Large intestine (tissue), 3 donors: ENCODE data around the gene PYHIN1. TPM values are rescaled to one million over a fixed set of nuclear protein-coding genes. Genes with fewer than 3 reads are reported as not detected.
"Not testable (repeated sequence)": the region's sequence is repeated elsewhere in the genome, so short reads cannot be mapped to it uniquely, and the experiment has no call there.

Source experiments
- DNase-seq, 2 donors: peaks; one replicate each; pipeline versions ENCODE4 v3.0.0 to v3.0.0-alpha.2; 2013
- H3K27ac ChIP-seq: one replicate; pipeline ENCODE4 v1.5.1; 2013; ENCODE audit warnings: low read length
- H3K27me3 ChIP-seq: 2 replicates; pipeline ENCODE4 v1.6.1; 2013; ENCODE audit warnings: low read length; ENCODE audit not compliant: control insufficient read depth, insufficient read depth
- H3K36me3 ChIP-seq: 2 replicates; pipeline ENCODE4 v1.6.1; 2013; ENCODE audit warnings: low read length; ENCODE audit not compliant: control insufficient read depth, insufficient read depth
- H3K4me1 ChIP-seq: one replicate; pipeline ENCODE4 v1.6.1; 2013; ENCODE audit warnings: low read length; ENCODE audit not compliant: control insufficient read depth, insufficient read depth
- H3K4me3 ChIP-seq: one replicate; pipeline ENCODE4 v1.5.1; 2013; ENCODE audit warnings: low read length
- H3K9me3 ChIP-seq: one replicate; pipeline ENCODE4 v1.6.1; 2013; ENCODE audit warnings: mild to moderate bottlenecking, low read depth, low read length, moderate library complexity; ENCODE audit not compliant: control insufficient read depth
- WGBS: methylation state at CpG from one replicate; pipeline ENCODE4 v1.1.5; 2013; ENCODE audit warnings: low lambda C conversion rate; ENCODE audit not compliant: insufficient coverage; 5-methylcytosine and 5-hydroxymethylcytosine counted together
- polyA plus RNA-seq: library from polyadenylated mRNA; unstranded; fragments of 120-200 nt; gene quantifications from one replicate; pipeline ENCODE4 v1.2.1, GENCODE V29; 2013

The PYHIN1 gene
- polyA plus RNA-seq, 1 donor, result 1.5 TPM

GRCh38 chr1:158999316-159000069 lies 68.1 kb downstream of the PYHIN1 start:
- DNase-seq, result peak; percentile 78 to 79
- Histone ChIP-seq H3K4me3 (peak overlapping the region; percentile 64), H3K4me1 (no peaks in the 10 kb centered on the region), H3K9me3 (no peaks in the 10 kb centered on the region), H3K27me3 (no peaks in the 10 kb centered on the region), H3K36me3 (no peaks in the 10 kb centered on the region), H3K27ac (peak overlapping the region; percentile 73)
- 7% methylated on average over 7 of the region's 11 CpGs for WGBS

- no peaks in the 10 kb centered on the region for H3K36me3 ChIP-seq
- no CpG with 5 or more reads among the region's 6 CpGs for WGBS
- no peaks in the 10 kb centered on the region for H3K4me1 ChIP-seq
- DNase-seq, result no peak
- peak overlapping the region; percentile 73 for H3K27ac ChIP-seq
- peak overlapping the region; percentile 64 for H3K4me3 ChIP-seq
- no peaks in the 10 kb centered on the region for H3K9me3 ChIP-seq
- H3K27me3 ChIP-seq, result no peaks in the 10 kb centered on the region
Measured at GRCh38 chr1:159000070-159000409, 68.7 kb downstream of the PYHIN1 start.

- Histone ChIP-seq H3K9me3 (no peaks in the 10 kb centered on the region), H3K27me3 (no peaks in the 10 kb centered on the region), H3K27ac (peak overlapping the region; percentile 73), H3K36me3 (no peaks in the 10 kb centered on the region), H3K4me3 (peak overlapping the region; percentile 64), H3K4me1 (peaks cover 5% of the 10 kb centered on the region)
- WGBS, result no CpG with 5 or more reads among the region's 1 CpG
- peak; percentile 61 to 65 for DNase-seq
Measured at GRCh38 chr1:159000625-159001024, 69.3 kb downstream of the PYHIN1 start.

GRCh38 chr1:159005161-159005560 lies 73.8 kb downstream of the PYHIN1 start:
- H3K27me3 ChIP-seq, result no peaks in the 10 kb centered on the region
- H3K4me1 ChIP-seq, result peaks cover 16% of the 10 kb centered on the region
- H3K9me3 ChIP-seq, result no peaks in the 10 kb centered on the region
- no peak overlapping the region for H3K4me3 ChIP-seq
- peak overlapping the region; percentile 67 for H3K27ac ChIP-seq
- DNase-seq, result no peak
- no peaks in the 10 kb centered on the region for H3K36me3 ChIP-seq

GRCh38 chr1:159005676-159006075 lies 74.3 kb downstream of the PYHIN1 start:
- peak in 1 of 2 donors; percentile 63 for DNase-seq
- no peaks in the 10 kb centered on the region for H3K36me3 ChIP-seq

GRCh38 chr1:159006210-159006807 lies 75.0 kb downstream of the PYHIN1 start:
- not testable (repeated sequence) for H3K9me3 ChIP-seq, H3K27me3 ChIP-seq, H3K36me3 ChIP-seq
- WGBS, result 13% methylated on average over 1 of the region's 11 CpGs
- peak overlapping the region; percentile 67 for H3K27ac ChIP-seq
- peak in 1 of 2 donors; percentile 58 for DNase-seq
- peak overlapping the region; percentile 2 for H3K4me3 ChIP-seq
- H3K4me1 ChIP-seq, result peaks cover 16% of the 10 kb centered on the region

More at GRCh38 chr1:159005676-159006075, 74.3 kb downstream of the PYHIN1 start:
- Histone ChIP-seq H3K4me3 (peak overlapping the region; percentile 2), H3K9me3 (no peaks in the 10 kb centered on the region), H3K4me1 (peaks cover 16% of the 10 kb centered on the region), H3K27ac (peak overlapping the region; percentile 67), H3K27me3 (no peaks in the 10 kb centered on the region)
- no CpG with 5 or more reads among the region's 6 CpGs for WGBS

- H3K4me1 ChIP-seq, result peaks cover 16% of the 10 kb centered on the region
- no peaks in the 10 kb centered on the region for H3K9me3 ChIP-seq
- no peak for DNase-seq
- H3K36me3 ChIP-seq, result no peaks in the 10 kb centered on the region
- no peak overlapping the region for H3K27ac ChIP-seq
- no peaks in the 10 kb centered on the region for H3K27me3 ChIP-seq
- H3K4me3 ChIP-seq, result no peak overlapping the region
Measured at GRCh38 chr1:159007726-159008125, 76.4 kb downstream of the PYHIN1 start.

- H3K27ac ChIP-seq, result peak overlapping the region; percentile 96
- H3K36me3 ChIP-seq, result no peaks in the 10 kb centered on the region
- H3K4me1 ChIP-seq, result peaks cover 16% of the 10 kb centered on the region
- no peaks in the 10 kb centered on the region for H3K27me3 ChIP-seq
- no peak overlapping the region for H3K4me3 ChIP-seq
- no CpG with 5 or more reads among the region's 4 CpGs for WGBS
- H3K9me3 ChIP-seq, result no peaks in the 10 kb centered on the region
- DNase-seq, result peak in 1 of 2 donors; percentile 42
Measured at GRCh38 chr1:159008744-159009188, 77.4 kb downstream of the PYHIN1 start.

GRCh38 chr1:159009287-159009686 lies 77.9 kb downstream of the PYHIN1 start:
- Histone ChIP-seq H3K4me1 (peaks cover 16% of the 10 kb centered on the region), H3K4me3 (peak overlapping the region; percentile 56), H3K27me3 (no peaks in the 10 kb centered on the region), H3K36me3 (no peaks in the 10 kb centered on the region), H3K9me3 (no peaks in the 10 kb centered on the region), H3K27ac (peak overlapping the region; percentile 96)
- no CpG with 5 or more reads among the region's 2 CpGs for WGBS
- DNase-seq, result peak in 1 of 2 donors; percentile 6

- Histone ChIP-seq H3K4me1 (peaks cover 16% of the 10 kb centered on the region), H3K27me3 (no peaks in the 10 kb centered on the region), H3K4me3 (peak within 1 kb of the TSS; percentile 56), H3K36me3 (peaks cover 2% of the 10 kb centered on the region), H3K9me3 (no peaks in the 10 kb centered on the region), H3K27ac (peak within 1 kb of the TSS; percentile 96)
- DNase-seq, result peak; percentile 70 to 83
- 0% methylated on average over 3 of the region's 5 CpGs for WGBS
Measured at GRCh38 chr1:159009704-159010361, 78.5 kb downstream of the PYHIN1 start, which contains the start of gene IFI16. Gene IFI16 (plus strand): TSS chr1:159009907. CDS start chr1:159014681, 4,774 bp downstream.
